Osteoblast (primary cell): Measurements from ENCODE around the gene PDE9A. TPM values are rescaled to one million over a fixed set of nuclear protein-coding genes. Genes with fewer than 3 reads are reported as not detected.

ENCODE experiments used
- DNase-seq: peaks from one replicate; pipeline ENCODE4 v3.0.0; 2011; ENCODE audit warnings: low spot score, mixed read lengths; ENCODE audit not compliant: insufficient read length; ENCODE audit errors: missing footprints
- H2AFZ ChIP-seq: 2 replicates; pipeline ENCODE4 v1.6.0; 2011; ENCODE audit warnings: mild to moderate bottlenecking, low read length
- H3K27ac ChIP-seq: 2 replicates; pipeline ENCODE4 v1.5.1; 2011; ENCODE audit warnings: mild to moderate bottlenecking, low read depth, low read length, moderate library complexity
- H3K27me3 ChIP-seq: 2 replicates; pipeline ENCODE4 v1.6.0; 2012; ENCODE audit warnings: mild to moderate bottlenecking, control low read depth, inconsistent platforms, low read length, moderate library complexity; ENCODE audit not compliant: insufficient read depth
- H3K36me3 ChIP-seq: 2 replicates; pipeline ENCODE4 v1.5.1; 2011; ENCODE audit warnings: mild to moderate bottlenecking, low read length, control low read depth, moderate library complexity; ENCODE audit not compliant: insufficient read depth
- H3K4me1 ChIP-seq: 2 replicates; pipeline ENCODE4 v1.5.1; 2011; ENCODE audit warnings: mild to moderate bottlenecking, low read length, control low read depth, moderate library complexity; ENCODE audit not compliant: insufficient read depth
- H3K4me2 ChIP-seq: 2 replicates; pipeline ENCODE4 v1.6.0; 2011; ENCODE audit warnings: mild to moderate bottlenecking, low read length; ENCODE audit not compliant: insufficient read depth
- H3K4me3 ChIP-seq: fragments of 200-600 bp; sonication (generic); 3 replicates; pipeline ENCODE4 v1.5.1; 2012; ENCODE audit warnings: mild to moderate bottlenecking, low read length, inconsistent platforms; ENCODE audit not compliant: insufficient read depth
- H3K79me2 ChIP-seq: 2 replicates; pipeline ENCODE4 v1.6.0; 2012; ENCODE audit warnings: mild to moderate bottlenecking, low read length, control low read depth, inconsistent platforms; ENCODE audit not compliant: insufficient read depth
- H3K9me3 ChIP-seq: 2 replicates; pipeline ENCODE4 v1.5.1; 2011; ENCODE audit warnings: low read depth, low read length, control low read depth
- H4K20me1 ChIP-seq: 2 replicates; pipeline ENCODE4 v1.6.0; 2012; ENCODE audit warnings: mild to moderate bottlenecking, low read length, control low read depth; ENCODE audit not compliant: insufficient read depth
- CTCF ChIP-seq: IDR thresholded peaks from 2 replicates; pipeline ENCODE4 v1.5.1; 2011; ENCODE audit warnings: mild to moderate bottlenecking, low read depth, low read length, moderate library complexity; ENCODE audit errors: extremely low read depth
- total RNA-seq: library from RNA; depleted of rRNA; stranded (reverse); fragments of >200 nt; gene quantifications from 2 replicates; pipeline ENCODE4 v1.2.3, GENCODE V29; 2012

The PDE9A gene
- total RNA-seq, 1 donor, result 0.36 TPM

DNA sequence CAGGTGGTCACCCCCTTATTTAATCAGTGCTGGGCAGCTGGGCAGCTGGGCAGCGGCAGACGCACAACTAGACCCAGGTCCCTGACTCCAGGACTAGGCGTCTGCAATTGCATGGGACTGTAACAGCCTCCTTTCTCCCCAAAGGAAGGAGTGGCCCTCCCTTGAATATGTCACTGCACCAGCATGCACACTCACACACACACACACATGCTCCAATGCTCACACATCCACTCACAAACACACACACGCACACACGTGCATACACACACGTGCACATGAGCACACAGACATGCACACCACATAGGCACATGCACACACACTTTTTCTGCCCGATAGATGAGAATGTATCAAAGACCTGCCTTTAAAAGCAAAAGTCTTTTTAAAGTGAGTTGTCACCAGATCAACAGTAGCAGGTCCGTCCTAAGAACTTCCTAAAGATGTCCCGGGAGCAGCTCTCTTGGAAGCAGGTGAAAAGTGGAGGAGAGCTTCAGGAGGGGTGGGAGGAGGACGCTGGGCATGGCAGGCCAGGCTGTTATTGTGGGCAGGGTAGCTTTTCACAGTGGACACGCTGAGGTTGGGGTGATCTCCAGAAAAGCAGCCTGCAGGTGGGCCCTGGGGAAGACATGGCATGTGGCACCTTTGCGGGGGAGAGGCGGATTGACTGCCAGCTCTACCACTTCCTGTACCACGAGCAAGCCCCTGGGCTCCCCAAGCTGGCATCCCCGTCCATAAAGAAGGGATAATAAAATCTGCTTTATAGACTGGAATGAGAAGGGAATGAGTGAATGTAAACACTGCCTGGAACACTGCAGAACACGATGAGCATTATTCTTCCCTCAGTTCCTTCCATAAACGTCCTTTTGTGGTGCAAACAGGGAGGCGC, 1.7 kb downstream of the PDE9A start:
- H3K9me3 ChIP-seq, result no peaks in the 10 kb centered on the region
- no peaks in the 10 kb centered on the region for H3K4me1 ChIP-seq
- no peaks in the 10 kb centered on the region for H3K79me2 ChIP-seq
- H3K36me3 ChIP-seq, result no peaks in the 10 kb centered on the region
- H4K20me1 ChIP-seq, result no peaks in the 10 kb centered on the region
- no peak for TF ChIP-seq CTCF
- peak; percentile 91 for DNase-seq
- H3K27ac ChIP-seq, result no peak overlapping the region
- H3K4me2 ChIP-seq, result no peak overlapping the region
- H3K27me3 ChIP-seq, result peaks cover 47% of the 10 kb centered on the region
- H3K4me3 ChIP-seq, result no peak overlapping the region
- no peak overlapping the region for H2AFZ ChIP-seq

- Histone ChIP-seq H3K27me3 (peaks cover 47% of the 10 kb centered on the region), H3K27ac (no peak overlapping the region), H3K36me3 (no peaks in the 10 kb centered on the region), H3K4me1 (no peaks in the 10 kb centered on the region), H3K79me2 (no peaks in the 10 kb centered on the region), H3K4me2 (no peak overlapping the region), H3K9me3 (no peaks in the 10 kb centered on the region), H4K20me1 (no peaks in the 10 kb centered on the region), H2AFZ (no peak overlapping the region), H3K4me3 (no peak overlapping the region)
- peak; percentile 89 for DNase-seq
- no peak for TF ChIP-seq CTCF
Measured at GRCh38 chr21:42655796-42656770, 2.7 kb downstream of the PDE9A start.

GRCh38 chr21:42656872-42657271, 3.5 kb downstream of the PDE9A start:
- Histone ChIP-seq H3K27me3 (peaks cover 44% of the 10 kb centered on the region), H3K4me2 (no peak overlapping the region), H4K20me1 (no peaks in the 10 kb centered on the region), H3K9me3 (no peaks in the 10 kb centered on the region), H3K27ac (no peak overlapping the region), H3K36me3 (no peaks in the 10 kb centered on the region), H3K4me3 (no peak overlapping the region), H3K4me1 (no peaks in the 10 kb centered on the region), H3K79me2 (no peaks in the 10 kb centered on the region), H2AFZ (no peak overlapping the region)
- DNase-seq, result no peak
- TF ChIP-seq CTCF, result no peak
